MM.1S (cell line): Measurements from ENCODE around the gene CYP39A1.
A peak's percentile ranks its signal among the peaks of the same experiment; 100 is the strongest.

ENCODE experiments used
- DNase-seq: peaks from one replicate; pipeline ENCODE4 v3.0.0-alpha.2; 2015
- H2AFZ ChIP-seq: fragments of 300-600 bp; sonication (generic); 2 replicates; pipeline ENCODE4 v1.6.0; 2016; ENCODE audit warnings: antibody characterized with exemption, low read length
- H3F3A ChIP-seq: fragments of 300-600 bp; sonication (generic); 2 replicates; pipeline ENCODE4 v1.6.1; 2016; ENCODE audit warnings: mild to moderate bottlenecking, antibody characterized with exemption, low read length, moderate library complexity, mixed read lengths; ENCODE audit not compliant: insufficient read depth
- H3K27ac ChIP-seq: fragments of 300-600 bp; sonication (generic); 2 replicates; pipeline ENCODE4 v1.5.1; 2016; ENCODE audit warnings: mild to moderate bottlenecking, low read length
- H3K27me3 ChIP-seq: fragments of 300-600 bp; sonication (generic); replicated peaks from 2 replicates; pipeline ENCODE4 v1.6.0; 2016; ENCODE audit warnings: low read length; ENCODE audit not compliant: insufficient read depth
- H3K36me3 ChIP-seq: fragments of 300-600 bp; sonication (generic); replicated peaks from 2 replicates; pipeline ENCODE4 v1.6.1; 2016; ENCODE audit warnings: mild to moderate bottlenecking, low read length, mixed read lengths; ENCODE audit not compliant: insufficient read depth
- H3K4me1 ChIP-seq: fragments of 300-600 bp; sonication (generic); 2 replicates; pipeline ENCODE4 v1.6.1; 2016; ENCODE audit warnings: low read length, mixed read lengths
- H3K4me2 ChIP-seq: fragments of 300-600 bp; sonication (generic); 2 replicates; pipeline ENCODE4 v1.6.0; 2016; ENCODE audit warnings: low read depth, low read length
- H3K4me3 ChIP-seq: fragments of 300-600 bp; sonication (generic); 2 replicates; pipeline ENCODE4 v1.5.1; 2016; ENCODE audit warnings: low read length, mixed read lengths
- H3K79me2 ChIP-seq: fragments of 300-600 bp; sonication (generic); 2 replicates; pipeline ENCODE4 v1.6.1; 2016; ENCODE audit warnings: mixed run types, low read length, mixed read lengths
- H3K9ac ChIP-seq: fragments of 300-600 bp; sonication (generic); 2 replicates; pipeline ENCODE4 v1.6.1; 2016; ENCODE audit warnings: low read length, mixed read lengths
- H3K9me2 ChIP-seq: fragments of 300-600 bp; sonication (generic); replicated peaks from 2 replicates; pipeline ENCODE4 v1.6.1; 2016; ENCODE audit warnings: mild to moderate bottlenecking, low read length, mixed read lengths; ENCODE audit not compliant: insufficient read depth
- H3K9me3 ChIP-seq: fragments of 300-600 bp; sonication (generic); replicated peaks from 2 replicates; pipeline ENCODE4 v1.6.1; 2016; ENCODE audit warnings: mild to moderate bottlenecking, low read length, mixed read lengths; ENCODE audit not compliant: insufficient read depth
- H4K20me1 ChIP-seq: fragments of 300-600 bp; sonication (generic); 2 replicates; pipeline ENCODE4 v1.6.1; 2016; ENCODE audit warnings: mild to moderate bottlenecking, low read length, moderate library complexity, mixed read lengths; ENCODE audit not compliant: insufficient read depth
- EZH2 ChIP-seq: fragments of 300-600 bp; sonication (generic); optimal IDR thresholded peaks from 2 replicates; pipeline ENCODE3; 2017; ENCODE audit warnings: low read depth, mild to moderate bottlenecking, antibody characterized with exemption, low read length, mixed read lengths
- EZH2phosphoT487 ChIP-seq: fragments of 300-600 bp; sonication (generic); IDR thresholded peaks from 2 replicates; pipeline ENCODE4 v1.6.1; 2018; ENCODE audit warnings: antibody characterized with exemption, low read length
- TF ChIP-seq, protein P1 (sequence below): fragments of 300-600 bp; sonication (generic); IDR thresholded peaks from 2 replicates; pipeline ENCODE4 v1.5.1; 2016; ENCODE audit warnings: antibody characterized with exemption, low read length, mixed read lengths

CYP39A1 gene

DNA sequence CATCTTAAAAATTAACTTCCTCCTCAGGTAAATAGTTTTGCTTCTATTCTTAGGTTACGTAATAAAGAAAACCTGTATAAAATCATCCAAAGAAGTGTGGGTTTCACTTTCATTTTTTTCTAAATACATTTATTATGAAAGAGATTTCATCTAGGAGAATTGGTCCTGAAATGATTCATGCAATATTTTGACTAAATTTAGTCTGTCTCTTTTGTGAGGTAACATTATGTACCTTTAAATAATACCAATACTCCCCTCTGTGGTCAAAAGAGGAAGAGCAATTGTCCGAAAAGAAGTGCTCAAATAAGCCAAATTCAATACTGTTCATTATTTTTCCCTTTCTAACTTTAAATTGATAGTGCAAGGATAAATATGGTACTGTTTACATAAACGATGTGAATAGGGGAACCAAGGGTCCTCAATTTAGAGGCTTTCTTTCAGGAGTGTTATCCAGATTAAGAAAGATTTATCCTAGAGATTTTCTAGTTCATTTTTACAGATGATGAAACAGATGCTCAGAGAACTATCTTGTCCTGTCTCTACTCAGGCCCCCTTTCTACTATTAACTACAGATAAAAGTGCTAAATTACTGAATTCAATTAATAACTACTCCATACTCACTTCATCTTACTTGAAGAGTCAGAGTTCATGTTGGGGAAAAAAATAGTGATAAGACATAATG, 26.2 kb downstream of the CYP39A1 start:
- no peak overlapping the region for H2AFZ ChIP-seq
- no peak overlapping the region for H3K4me2 ChIP-seq

DNA sequence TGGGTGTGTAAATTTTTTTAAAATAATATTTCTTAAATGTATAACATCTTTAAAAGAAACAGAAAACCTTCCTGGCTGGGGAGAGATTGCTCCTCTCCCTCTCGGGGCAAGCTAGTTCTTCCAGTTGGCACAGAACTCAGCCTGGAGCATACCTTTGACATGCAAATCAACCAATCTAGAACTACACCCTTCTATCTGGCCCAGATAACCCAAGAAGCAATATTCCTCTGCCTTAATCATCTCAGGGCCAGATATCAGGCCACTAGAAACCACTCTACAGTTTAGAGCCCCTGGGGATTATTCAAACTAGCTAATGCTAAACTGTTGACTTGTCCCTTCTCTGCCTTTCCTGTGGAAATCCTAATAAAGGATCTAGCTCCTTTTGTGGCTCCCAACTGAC, 33.9 kb downstream of the CYP39A1 start:
- TF ChIP-seq, protein P1, sequence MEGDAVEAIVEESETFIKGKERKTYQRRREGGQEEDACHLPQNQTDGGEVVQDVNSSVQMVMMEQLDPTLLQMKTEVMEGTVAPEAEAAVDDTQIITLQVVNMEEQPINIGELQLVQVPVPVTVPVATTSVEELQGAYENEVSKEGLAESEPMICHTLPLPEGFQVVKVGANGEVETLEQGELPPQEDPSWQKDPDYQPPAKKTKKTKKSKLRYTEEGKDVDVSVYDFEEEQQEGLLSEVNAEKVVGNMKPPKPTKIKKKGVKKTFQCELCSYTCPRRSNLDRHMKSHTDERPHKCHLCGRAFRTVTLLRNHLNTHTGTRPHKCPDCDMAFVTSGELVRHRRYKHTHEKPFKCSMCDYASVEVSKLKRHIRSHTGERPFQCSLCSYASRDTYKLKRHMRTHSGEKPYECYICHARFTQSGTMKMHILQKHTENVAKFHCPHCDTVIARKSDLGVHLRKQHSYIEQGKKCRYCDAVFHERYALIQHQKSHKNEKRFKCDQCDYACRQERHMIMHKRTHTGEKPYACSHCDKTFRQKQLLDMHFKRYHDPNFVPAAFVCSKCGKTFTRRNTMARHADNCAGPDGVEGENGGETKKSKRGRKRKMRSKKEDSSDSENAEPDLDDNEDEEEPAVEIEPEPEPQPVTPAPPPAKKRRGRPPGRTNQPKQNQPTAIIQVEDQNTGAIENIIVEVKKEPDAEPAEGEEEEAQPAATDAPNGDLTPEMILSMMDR: no peak
- no peak for TF ChIP-seq EZH2phosphoT487
- TF ChIP-seq EZH2: no peak
- no peaks in the 10 kb centered on the region for H3K4me1 ChIP-seq
- H3K9me2 ChIP-seq: no peaks in the 10 kb centered on the region

More for the DNA sequence above, 26.2 kb downstream of the CYP39A1 start:
- H3K27ac ChIP-seq: no peak overlapping the region
- H3K4me3 ChIP-seq: no peak overlapping the region
- H4K20me1 ChIP-seq: no peaks in the 10 kb centered on the region
- H3K4me1 ChIP-seq: no peaks in the 10 kb centered on the region
- no peaks in the 10 kb centered on the region for H3K36me3 ChIP-seq
- peak; percentile 50 for DNase-seq
- TF ChIP-seq EZH2 (no peak), EZH2phosphoT487 (no peak)
- TF ChIP-seq, protein P1: peak; percentile 71
- H3K79me2 ChIP-seq: no peaks in the 10 kb centered on the region
- no peaks in the 10 kb centered on the region for H3K27me3 ChIP-seq
- no peaks in the 10 kb centered on the region for H3F3A ChIP-seq
- no peaks in the 10 kb centered on the region for H3K9me3 ChIP-seq
- no peaks in the 10 kb centered on the region for H3K9me2 ChIP-seq
- no peak overlapping the region for H3K9ac ChIP-seq

DNA sequence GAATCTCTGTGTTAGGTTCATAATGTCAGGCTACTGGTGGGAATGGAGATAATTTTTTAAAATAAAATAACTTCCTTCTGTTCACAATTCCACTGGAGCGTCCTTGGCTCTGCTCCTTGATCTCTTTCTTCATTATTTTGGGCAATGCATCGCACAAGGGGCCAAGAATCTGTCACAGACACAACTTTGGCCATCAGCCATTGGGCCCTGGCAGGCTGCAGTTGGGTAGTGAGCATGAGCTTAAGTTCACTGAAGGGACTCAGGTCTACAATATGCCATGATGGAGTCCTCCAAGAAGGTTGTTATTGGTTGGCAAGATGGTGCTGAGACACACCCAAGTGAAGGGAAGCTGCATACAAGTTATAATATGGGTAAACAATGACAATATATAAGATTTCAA, 40.0 kb downstream of the CYP39A1 start:
- Histone ChIP-seq H3F3A (no peaks in the 10 kb centered on the region), H3K36me3 (no peaks in the 10 kb centered on the region), H3K4me3 (no peak overlapping the region)

More for the DNA sequence above, 33.9 kb downstream of the CYP39A1 start:
- no peaks in the 10 kb centered on the region for H3K36me3 ChIP-seq
- no peak overlapping the region for H3K9ac ChIP-seq
- no peak overlapping the region for H3K27ac ChIP-seq
- no peaks in the 10 kb centered on the region for H3K9me3 ChIP-seq
- no peak overlapping the region for H3K4me3 ChIP-seq
- no peak overlapping the region for H3K4me2 ChIP-seq
- H2AFZ ChIP-seq: no peak overlapping the region
- H3K79me2 ChIP-seq: no peaks in the 10 kb centered on the region
- no peaks in the 10 kb centered on the region for H3K27me3 ChIP-seq
- no peaks in the 10 kb centered on the region for H3F3A ChIP-seq
- no peak for DNase-seq
- no peaks in the 10 kb centered on the region for H4K20me1 ChIP-seq

More for the DNA sequence above, 40.0 kb downstream of the CYP39A1 start:
- Histone ChIP-seq H3K27ac (no peak overlapping the region), H4K20me1 (no peaks in the 10 kb centered on the region), H3K9ac (no peak overlapping the region), H3K27me3 (no peaks in the 10 kb centered on the region), H3K9me3 (no peaks in the 10 kb centered on the region), H3K4me1 (no peaks in the 10 kb centered on the region), H2AFZ (no peak overlapping the region), H3K4me2 (no peak overlapping the region), H3K79me2 (no peaks in the 10 kb centered on the region), H3K9me2 (no peaks in the 10 kb centered on the region)
- no peak for DNase-seq
- TF ChIP-seq, protein P1: no peak
- TF ChIP-seq EZH2 (no peak), EZH2phosphoT487 (no peak)
